H1 (cell line): Measurements from ENCODE around the gene CDK5. TPM values are rescaled to one million over a fixed set of nuclear protein-coding genes. Genes with fewer than 3 reads are reported as not detected.

Experiments
- BRCA1 ChIP-seq: IDR thresholded peaks from 2 replicates; pipeline ENCODE4 v1.6.1; 2012; ENCODE audit warnings: low read depth, low read length, improper control_type of control experiment
- CHD7 ChIP-seq: fragments of 300-600 bp; sonication (generic); IDR thresholded peaks from 2 replicates; pipeline ENCODE4 v1.7.1; 2012; ENCODE audit warnings: low read length, moderate library complexity, mild to moderate bottlenecking, inconsistent platforms; ENCODE audit not compliant: insufficient replicate concordance
- E2F6 ChIP-seq: IDR thresholded peaks from 2 replicates; pipeline ENCODE4 v1.6.1; 2012; ENCODE audit warnings: inconsistent platforms
- GABPA ChIP-seq: IDR thresholded peaks from 2 replicates; pipeline ENCODE4 v1.6.1; 2011; ENCODE audit warnings: mild to moderate bottlenecking, low read length, moderate library complexity, borderline replicate concordance; ENCODE audit not compliant: insufficient read depth
- KDM1A ChIP-seq: fragments of 200-600, 300-600 bp; sonication (generic); IDR thresholded peaks from 2 replicates; pipeline ENCODE4 v1.7.1; 2016; ENCODE audit warnings: mild to moderate bottlenecking, low read length, borderline replicate concordance
- KDM4A ChIP-seq: IDR thresholded peaks from one replicate; pipeline ENCODE4 v1.7.1; 2012; ENCODE audit warnings: low read depth, mild to moderate bottlenecking, moderate library complexity, low read length, inconsistent platforms; ENCODE audit not compliant: severe bottlenecking
- MAFK ChIP-seq: IDR thresholded peaks from 2 replicates; pipeline ENCODE4 v1.6.1; 2012; ENCODE audit warnings: low read depth, mild to moderate bottlenecking, improper control_type of control experiment, low read length
- TEAD4 ChIP-seq: IDR thresholded peaks from 2 replicates; pipeline ENCODE4 v1.6.1; 2012; ENCODE audit warnings: low read depth, low read length, inconsistent platforms, mixed read lengths
- YY1 ChIP-seq: IDR thresholded peaks from 2 replicates; pipeline ENCODE4 v1.6.1; 2011; ENCODE audit warnings: low read depth, mild to moderate bottlenecking, low read length
- polyA plus RNA-seq, 7 experiments: library from polyadenylated mRNA; depleted of rRNA in 3 of 7; stranded (reverse) in 5 of 7; unstranded in 2 of 7; fragments of >200 nt in 5 of 7; fragments of 200-250 nt in 2 of 7; gene quantifications; 1 replicate in 5 of 7; 2 replicates in 1 of 7; 4 replicates in 1 of 7; pipeline versions ENCODE4 v1.2.1 to v1.2.3, GENCODE V29; 2011 to 2013; ENCODE audit warnings: missing spikeins in 2 of 7, mixed read lengths in 2 of 7
- total RNA-seq: library from RNA; stranded (reverse); fragmentation: NEBNext Ultra II Directional; extraction: Animal tissue kit (Norgen Biotek cat#: 25700); gene quantifications from 2 replicates; pipeline ENCODE4 v1.2.1, GENCODE V29; 2021

The CDK5 gene
- total and polyA plus RNA-seq, 2 of the 8 experiments (the other 6 are each of a cell fraction or from before 2014, with no cell fraction given) = 22.8 to 37.2 TPM

- TF ChIP-seq TEAD4 = no peak
- TF ChIP-seq E2F6 = peak; percentile 21; the same call in 1 of the 2 replicates
- TF ChIP-seq MAFK = no peak
- TF ChIP-seq KDM4A = peak; percentile 48
- no peak for TF ChIP-seq CHD7
- no peak for TF ChIP-seq BRCA1
- no peak for TF ChIP-seq YY1
- peak; percentile 32; the same call in 1 of the 2 replicates for TF ChIP-seq GABPA
- TF ChIP-seq KDM1A = no peak
Observed at GRCh38 chr7:151083071-151083823, 25.6 kb upstream of the CDK5 start, which contains the start of gene TMUB1 (continued).
